ENCODE results near the gene MAP3K8. TPM values are rescaled to one million over a fixed set of nuclear protein-coding genes. Genes with fewer than 3 reads are reported as not detected.

The MAP3K8 gene
- total RNA-seq, 1 donor from 2014 or later, result 15.8 TPM

GRCh38 chr10:30488316-30488715 is 54.3 kb downstream of the MAP3K8 start:
- TF ChIP-seq, protein P1, sequence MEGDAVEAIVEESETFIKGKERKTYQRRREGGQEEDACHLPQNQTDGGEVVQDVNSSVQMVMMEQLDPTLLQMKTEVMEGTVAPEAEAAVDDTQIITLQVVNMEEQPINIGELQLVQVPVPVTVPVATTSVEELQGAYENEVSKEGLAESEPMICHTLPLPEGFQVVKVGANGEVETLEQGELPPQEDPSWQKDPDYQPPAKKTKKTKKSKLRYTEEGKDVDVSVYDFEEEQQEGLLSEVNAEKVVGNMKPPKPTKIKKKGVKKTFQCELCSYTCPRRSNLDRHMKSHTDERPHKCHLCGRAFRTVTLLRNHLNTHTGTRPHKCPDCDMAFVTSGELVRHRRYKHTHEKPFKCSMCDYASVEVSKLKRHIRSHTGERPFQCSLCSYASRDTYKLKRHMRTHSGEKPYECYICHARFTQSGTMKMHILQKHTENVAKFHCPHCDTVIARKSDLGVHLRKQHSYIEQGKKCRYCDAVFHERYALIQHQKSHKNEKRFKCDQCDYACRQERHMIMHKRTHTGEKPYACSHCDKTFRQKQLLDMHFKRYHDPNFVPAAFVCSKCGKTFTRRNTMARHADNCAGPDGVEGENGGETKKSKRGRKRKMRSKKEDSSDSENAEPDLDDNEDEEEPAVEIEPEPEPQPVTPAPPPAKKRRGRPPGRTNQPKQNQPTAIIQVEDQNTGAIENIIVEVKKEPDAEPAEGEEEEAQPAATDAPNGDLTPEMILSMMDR (IDR thresholded peaks at IDR 0.05), result no peak
- H3K4me1 ChIP-seq, result peaks cover 0 to 6% of the 10 kb centered on the region in 2 donors
- H3K9me3 ChIP-seq, result no peaks in the 10 kb centered on the region
- H3K36me3 ChIP-seq, result no peaks in the 10 kb centered on the region
- no peak overlapping the region for H3K4me3 ChIP-seq
- intact Hi-C loops (cut with DNase I), result no loop called here
- H3K27me3 ChIP-seq, result no peaks in the 10 kb centered on the region
- no peak overlapping the region for H3K27ac ChIP-seq
- no peak for DNase-seq (ENCODE audit: low spot score in 2 of 2)

GRCh38 chr10:30489346-30489745 is 55.4 kb downstream of the MAP3K8 start:
- Histone ChIP-seq H3K36me3 (no peaks in the 10 kb centered on the region), H3K27ac (peak overlapping the region in 1 of 2 donors; percentile 12), H3K9me3 (no peaks in the 10 kb centered on the region), H3K4me1 (peaks cover 0 to 6% of the 10 kb centered on the region in 2 donors), H3K27me3 (no peaks in the 10 kb centered on the region), H3K4me3 (no peak overlapping the region)
- no peak for DNase-seq (ENCODE audit: low spot score in 2 of 2)
- intact Hi-C loops (cut with DNase I), result no loop called here
- TF ChIP-seq, protein P1 (IDR thresholded peaks at IDR 0.05), result no peak

DNA sequence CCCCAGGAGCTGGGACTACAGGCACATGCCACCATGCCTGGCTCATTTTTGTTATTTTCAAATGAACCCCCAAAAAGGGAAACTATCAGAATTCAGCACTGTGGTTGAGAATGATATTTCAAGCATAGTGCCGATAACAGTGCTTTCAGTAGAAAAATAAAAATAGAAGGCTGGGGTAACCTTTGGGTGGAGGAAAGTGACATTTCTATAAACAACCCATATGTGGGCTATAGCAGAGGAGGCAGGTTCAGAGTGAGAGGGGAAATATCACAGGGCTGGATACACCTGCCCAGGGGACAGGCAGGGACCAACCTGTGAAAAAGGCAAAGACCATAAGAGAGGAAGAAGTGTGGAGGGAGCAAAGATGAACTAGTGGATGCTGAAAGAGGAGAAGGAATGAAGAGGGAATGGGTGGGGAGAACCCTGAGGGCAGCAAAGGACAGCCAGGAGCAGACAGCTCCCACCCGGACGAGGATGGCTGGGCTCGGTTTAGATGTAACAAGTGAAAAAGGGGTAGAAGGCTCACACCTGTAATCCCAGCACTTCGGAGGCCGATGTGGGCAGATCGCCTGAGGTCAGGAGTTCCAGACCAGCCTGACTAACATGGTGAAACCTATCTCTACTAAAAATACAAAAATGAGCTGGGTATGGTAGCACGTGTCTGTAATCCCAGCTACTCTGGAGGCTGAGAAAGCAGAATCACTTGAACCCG is 56.5 kb downstream of the MAP3K8 start:
- H3K27me3 ChIP-seq, result no peaks in the 10 kb centered on the region
- H3K9me3 ChIP-seq, result no peaks in the 10 kb centered on the region
- no peaks in the 10 kb centered on the region for H3K36me3 ChIP-seq
- H3K4me3 ChIP-seq, result no peak overlapping the region
- peaks cover 0 to 6% of the 10 kb centered on the region in 2 donors for H3K4me1 ChIP-seq
- TF ChIP-seq, protein P1 (IDR thresholded peaks at IDR 0.05), result no peak
- no peak overlapping the region for H3K27ac ChIP-seq
- intact Hi-C loops (cut with DNase I), result no loop called here
- DNase-seq (ENCODE audit: low spot score in 2 of 2), result no peak

DNA sequence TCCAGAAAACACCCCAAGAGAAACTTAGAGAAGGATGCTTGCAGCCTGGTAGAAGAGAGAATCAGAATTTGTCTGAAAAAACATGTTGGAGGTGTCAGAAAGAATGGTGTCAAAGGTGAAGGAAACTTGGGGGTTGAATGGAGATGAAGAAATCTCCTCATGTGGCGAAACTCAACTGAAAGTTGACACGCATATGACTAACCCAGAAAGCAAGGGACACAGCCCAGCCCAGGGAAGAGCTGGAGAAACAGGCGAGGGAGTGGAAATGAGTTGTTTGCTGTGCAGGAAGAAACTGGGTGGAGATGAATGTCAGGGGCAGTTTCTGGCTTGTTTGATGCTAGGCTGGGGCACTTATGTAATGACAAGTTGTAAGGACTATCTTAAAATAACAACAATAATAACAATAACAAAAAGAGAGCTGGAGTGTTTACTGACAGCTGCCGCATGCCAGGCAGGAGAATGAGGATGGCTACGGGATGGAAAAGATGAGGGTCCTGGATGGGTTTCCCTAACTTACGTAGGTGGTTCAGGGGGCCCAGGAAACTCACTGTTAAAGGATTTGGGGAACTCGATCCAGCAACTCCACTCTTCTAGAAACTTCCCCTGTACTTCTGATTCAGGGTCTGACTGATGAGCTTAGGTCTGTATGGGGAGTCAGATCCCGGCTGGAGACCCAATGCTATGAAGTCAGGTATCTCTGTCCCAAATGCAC is 57.4 kb downstream of the MAP3K8 start:
- Histone ChIP-seq H3K36me3 (no peaks in the 10 kb centered on the region), H3K4me3 (no peak overlapping the region), H3K27me3 (no peaks in the 10 kb centered on the region), H3K9me3 (no peaks in the 10 kb centered on the region), H3K27ac (no peak overlapping the region), H3K4me1 (peaks cover 0 to 6% of the 10 kb centered on the region in 2 donors)
- intact Hi-C loops (cut with DNase I), result no loop called here
- DNase-seq (ENCODE audit: low spot score in 2 of 2), result peak in 1 of 2 donors; percentile 59
- TF ChIP-seq, protein P1 (IDR thresholded peaks at IDR 0.05), result no peak

GRCh38 chr10:30491916-30492515 is 58.0 kb downstream of the MAP3K8 start:
- Histone ChIP-seq H3K36me3 (no peaks in the 10 kb centered on the region), H3K27me3 (no peaks in the 10 kb centered on the region), H3K4me1 (peaks cover 0 to 6% of the 10 kb centered on the region in 2 donors), H3K27ac (no peak overlapping the region), H3K9me3 (no peaks in the 10 kb centered on the region), H3K4me3 (no peak overlapping the region)
- DNase-seq (ENCODE audit: low spot score in 2 of 2), result peak in 1 of 2 donors; percentile 41
- intact Hi-C loops (cut with DNase I), result no loop called here
- TF ChIP-seq, protein P1 (IDR thresholded peaks at IDR 0.05), result no peak

All from ascending aorta (tissue), 2 donors.